NCI-H345 (cell line): ENCODE measurements around the gene OR2L5.

ENCODE experiments used
- DNase-seq: peaks from one replicate; lab custom pipeline; 2025; lab: John Stamatoyannopoulos, UW

The OR2L5 gene, protein sequence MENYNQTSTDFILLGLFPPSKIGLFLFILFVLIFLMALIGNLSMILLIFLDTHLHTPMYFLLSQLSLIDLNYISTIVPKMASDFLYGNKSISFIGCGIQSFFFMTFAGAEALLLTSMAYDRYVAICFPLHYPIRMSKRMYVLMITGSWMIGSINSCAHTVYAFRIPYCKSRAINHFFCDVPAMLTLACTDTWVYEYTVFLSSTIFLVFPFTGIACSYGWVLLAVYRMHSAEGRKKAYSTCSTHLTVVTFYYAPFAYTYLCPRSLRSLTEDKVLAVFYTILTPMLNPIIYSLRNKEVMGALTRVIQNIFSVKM

DNA sequence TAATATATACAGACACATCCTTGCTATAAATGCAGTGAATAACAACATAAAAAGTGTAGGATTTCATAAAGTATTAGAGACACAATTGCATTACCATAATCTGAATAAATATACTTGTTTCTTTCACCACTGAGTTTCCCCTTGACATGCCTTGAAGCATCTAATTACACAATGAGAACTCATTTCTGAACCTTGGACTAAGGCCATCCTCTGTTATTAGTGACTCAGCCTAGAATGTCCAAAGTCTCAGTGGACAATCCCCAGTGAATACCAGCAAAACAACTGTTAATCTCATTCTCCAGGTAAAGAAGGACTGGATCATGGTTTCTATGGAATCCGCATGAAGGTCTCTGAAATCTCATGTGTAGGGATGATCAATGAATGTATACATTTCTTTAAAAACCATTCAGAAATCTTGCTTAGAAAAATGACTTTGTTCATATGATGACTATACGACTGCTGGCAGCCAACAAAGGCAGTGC is at the start of gene OR2L5:
OR2L5 (plus strand) TSS at position 432 of the 482 bp plus-strand sequence. CDS start 8,288 bp downstream, outside the sequence.
- no peak for DNase-seq

DNA sequence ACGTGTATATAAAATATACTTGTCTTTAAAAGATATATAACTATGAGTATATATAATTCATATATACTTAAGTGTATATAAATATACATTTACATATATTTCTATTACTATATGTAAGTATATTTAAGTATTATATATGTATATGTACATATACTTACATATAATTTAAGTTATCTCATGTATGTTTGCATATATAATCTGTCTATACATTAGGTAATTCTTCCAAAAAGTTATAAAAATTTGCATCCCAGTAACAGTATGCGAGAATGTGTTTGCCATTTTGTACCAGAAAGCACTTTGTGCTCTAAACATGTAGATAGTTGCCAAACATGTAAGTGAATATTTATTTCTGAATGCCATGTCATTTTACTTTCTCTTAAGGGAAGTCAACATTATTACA is 48.5 kb upstream of the OR2L5 start, which contains the start of gene OR2AK2:
OR2AK2 (plus strand) TSS at position 301 of the 400 bp plus-strand sequence. CDS start 144 bp downstream, outside the sequence.
- DNase-seq, result no peak

GRCh38 chr1:247966532-247967204 is 46.8 kb upstream of the OR2L5 start:
- no peak for DNase-seq

GRCh38 chr1:247992986-247993385 is 20.5 kb upstream of the OR2L5 start:
- no peak for DNase-seq

GRCh38 chr1:247998811-247999210 is 14.6 kb upstream of the OR2L5 start:
- no peak for DNase-seq

GRCh38 chr1:248000169-248000568 is 13.3 kb upstream of the OR2L5 start:
- DNase-seq, result no peak

DNA sequence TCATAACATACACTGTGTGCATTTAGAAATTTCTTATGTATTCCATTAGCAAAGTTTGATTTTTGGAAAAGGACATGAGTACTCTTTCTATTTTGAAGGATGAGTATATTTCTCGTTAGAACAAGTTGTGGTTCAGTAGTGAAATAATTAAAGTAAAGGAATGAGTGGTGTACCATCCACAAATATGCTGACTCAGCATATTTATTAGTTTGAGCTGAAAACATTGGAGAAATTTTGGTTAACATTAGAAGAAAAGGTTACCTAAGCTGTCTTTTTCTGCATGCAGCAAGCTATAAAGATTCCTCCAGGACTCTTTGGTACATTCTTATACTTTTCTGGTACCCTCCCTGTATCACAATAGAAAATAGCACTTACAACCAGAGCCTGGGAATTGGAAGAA is 5.7 kb upstream of the OR2L5 start:
- DNase-seq, result no peak

GRCh38 chr1:248009681-248010080 is 3.8 kb upstream of the OR2L5 start:
- DNase-seq, result no peak

DNA sequence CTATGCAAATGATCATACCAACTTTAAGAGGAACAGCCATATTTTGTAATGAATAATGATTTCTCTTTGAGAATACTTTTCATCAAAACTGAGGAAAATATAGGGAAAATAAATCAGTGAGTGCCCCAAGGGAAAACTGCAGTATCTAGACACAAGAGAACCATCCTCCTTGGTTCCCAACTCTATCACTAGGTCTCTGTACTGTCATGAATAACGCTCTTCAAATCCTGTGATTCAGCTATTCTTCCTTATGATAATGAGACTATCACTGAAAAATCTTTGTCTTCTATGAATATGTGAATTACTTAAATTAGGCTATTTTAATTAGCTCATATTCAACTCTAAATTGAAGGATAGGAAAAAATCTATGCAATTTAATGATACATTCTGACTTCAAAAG is 2.3 kb downstream of the OR2L5 start:
- no peak for DNase-seq

DNA sequence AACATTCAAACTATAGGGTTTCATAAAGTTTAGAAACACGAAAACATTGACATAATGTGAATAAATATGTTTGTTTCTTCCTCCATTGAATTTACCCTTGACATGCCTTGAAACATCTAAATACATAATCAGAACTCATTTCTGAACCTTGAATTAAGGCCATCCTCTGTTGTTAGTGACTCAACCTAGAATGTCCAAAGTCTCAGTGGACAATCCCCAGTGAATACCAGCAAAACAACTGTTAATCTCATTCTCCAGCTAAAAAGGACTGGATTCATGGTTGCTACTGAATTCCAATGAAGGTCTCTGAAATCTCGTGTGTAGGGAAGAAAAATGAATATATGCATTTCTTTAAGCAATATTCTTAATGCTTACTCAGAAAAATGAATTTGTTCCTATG is 16.3 kb downstream of the OR2L5 start, which contains the start of gene OR2L2:
OR2L2 (plus strand) TSS at position 301 of the 400 bp plus-strand sequence. CDS start 8,198 bp downstream, outside the sequence.
- no peak for DNase-seq

GRCh38 chr1:248045209-248045608 is 31.7 kb downstream of the OR2L5 start:
- no peak for DNase-seq

DNA sequence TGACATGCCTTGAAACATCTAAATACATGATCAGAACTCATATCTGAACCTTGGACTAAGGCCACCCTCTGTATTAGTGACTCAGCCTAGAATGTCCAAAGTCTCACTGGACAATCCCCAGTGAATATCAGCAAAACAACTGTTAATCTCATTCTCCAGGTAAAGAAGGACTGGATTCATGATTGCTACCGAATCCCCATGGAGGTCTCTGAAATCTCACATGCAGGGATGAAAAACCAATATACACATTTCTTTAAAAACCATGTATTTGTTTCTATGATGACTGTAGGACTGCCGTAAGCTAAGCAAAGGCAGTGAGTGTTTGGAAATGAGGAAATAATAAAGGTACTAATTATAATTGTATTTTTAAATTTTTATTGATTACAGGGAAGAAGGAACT is 33.1 kb downstream of the OR2L5 start, which contains the start of gene OR2L3:
OR2L3 (plus strand) TSS at position 301 of the 400 bp plus-strand sequence. CDS start 13,846 bp downstream, outside the sequence.
- DNase-seq, result no peak

- no peak for DNase-seq
Measured at GRCh38 chr1:248047008-248047407, 33.5 kb downstream of the OR2L5 start.

- no peak for DNase-seq
Measured at GRCh38 chr1:248054671-248055070, 41.2 kb downstream of the OR2L5 start.

GRCh38 chr1:248055261-248055660 is 41.8 kb downstream of the OR2L5 start:
- no peak for DNase-seq

DNA sequence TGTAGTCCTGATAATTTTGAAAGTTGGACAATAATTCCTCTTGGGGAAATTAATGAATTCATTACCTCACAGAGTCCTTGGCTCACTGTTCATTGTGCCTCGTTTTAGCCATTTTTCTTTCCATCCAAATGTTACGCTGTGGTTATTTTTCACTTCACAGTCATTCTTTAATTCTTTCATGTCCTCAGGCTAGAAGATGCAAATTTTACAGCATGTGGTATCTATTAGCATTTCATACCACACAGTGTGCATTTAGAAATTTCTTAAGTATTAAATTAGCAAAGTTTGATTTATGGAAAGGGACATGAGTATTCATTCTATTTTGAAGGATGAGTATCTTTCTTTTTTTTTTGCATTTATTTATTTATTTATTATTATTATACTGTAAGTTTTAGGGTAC is 51.6 kb downstream of the OR2L5 start:
- no peak for DNase-seq

DNA sequence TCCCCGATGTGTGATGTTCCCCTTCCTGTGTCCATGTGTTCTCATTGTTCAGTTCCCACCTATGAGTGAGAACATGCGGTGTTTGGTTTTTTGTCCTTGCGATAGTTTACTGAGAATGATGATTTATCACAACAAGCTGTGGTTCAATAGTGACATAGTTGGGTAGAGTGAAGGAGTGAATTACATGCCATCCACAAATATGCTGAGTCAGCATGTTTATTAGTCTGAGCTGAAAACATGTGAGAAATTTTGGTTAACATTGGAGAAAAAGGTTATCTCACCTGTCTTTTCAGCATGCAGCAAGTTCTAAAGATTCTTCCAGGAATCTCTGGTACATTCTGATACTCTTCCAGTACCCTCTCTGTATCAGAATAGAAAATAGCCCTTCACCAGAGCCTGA is 52.1 kb downstream of the OR2L5 start:
- DNase-seq, result no peak
